Liver (tissue), 3 donors: ENCODE data around the gene NTM.

Source experiments
- GABPA ChIP-seq, 2 donors: IDR thresholded peaks in 1 of 2; conservative IDR thresholded peaks in 1 of 2; 2 replicates each; pipeline ENCODE4 v1.6.1; 2016; ENCODE audit warnings: antibody characterized with exemption in 2 of 2, mild to moderate bottlenecking in 1 of 2, moderate library complexity in 1 of 2
- TAF1 ChIP-seq: conservative IDR thresholded peaks from 2 replicates; pipeline ENCODE4 v1.6.1; 2016; ENCODE audit warnings: antibody characterized with exemption, mild to moderate bottlenecking
- TF ChIP-seq, protein P1 (sequence below): fragments of 150-350 bp; IDR thresholded peaks from 2 replicates; pipeline ENCODE4 v1.5.1; 2017; ENCODE audit warnings: improper control_type of control experiment, low read depth, low read length; ENCODE audit not compliant: missing input control
- TF ChIP-seq, protein P2 (sequence below): IDR thresholded peaks from 2 replicates; pipeline ENCODE4 v1.6.1; 2016; ENCODE audit warnings: antibody characterized with exemption
- donor health status: healthy.
- donor health status: healthy.

DNA sequence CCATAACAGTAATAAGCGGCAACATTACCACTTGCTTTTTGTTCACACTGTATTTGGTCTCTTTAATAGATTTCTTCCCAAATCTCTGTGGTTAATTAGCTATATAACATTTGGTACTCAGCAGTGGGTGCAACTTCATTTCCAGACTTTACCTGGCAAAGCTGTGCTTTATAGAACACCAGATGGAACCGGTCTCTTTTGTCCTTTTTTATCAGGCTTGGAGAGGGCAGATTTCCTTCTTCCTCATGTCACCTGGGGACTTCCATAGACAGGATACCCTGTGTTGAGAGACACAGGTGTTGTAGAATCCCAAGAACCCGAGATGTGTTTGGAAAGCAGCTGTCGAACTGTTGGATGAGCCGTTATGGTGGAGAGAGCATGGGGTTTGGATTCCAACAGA, 393.7 kb downstream of the NTM start:
- TF ChIP-seq, protein P1, sequence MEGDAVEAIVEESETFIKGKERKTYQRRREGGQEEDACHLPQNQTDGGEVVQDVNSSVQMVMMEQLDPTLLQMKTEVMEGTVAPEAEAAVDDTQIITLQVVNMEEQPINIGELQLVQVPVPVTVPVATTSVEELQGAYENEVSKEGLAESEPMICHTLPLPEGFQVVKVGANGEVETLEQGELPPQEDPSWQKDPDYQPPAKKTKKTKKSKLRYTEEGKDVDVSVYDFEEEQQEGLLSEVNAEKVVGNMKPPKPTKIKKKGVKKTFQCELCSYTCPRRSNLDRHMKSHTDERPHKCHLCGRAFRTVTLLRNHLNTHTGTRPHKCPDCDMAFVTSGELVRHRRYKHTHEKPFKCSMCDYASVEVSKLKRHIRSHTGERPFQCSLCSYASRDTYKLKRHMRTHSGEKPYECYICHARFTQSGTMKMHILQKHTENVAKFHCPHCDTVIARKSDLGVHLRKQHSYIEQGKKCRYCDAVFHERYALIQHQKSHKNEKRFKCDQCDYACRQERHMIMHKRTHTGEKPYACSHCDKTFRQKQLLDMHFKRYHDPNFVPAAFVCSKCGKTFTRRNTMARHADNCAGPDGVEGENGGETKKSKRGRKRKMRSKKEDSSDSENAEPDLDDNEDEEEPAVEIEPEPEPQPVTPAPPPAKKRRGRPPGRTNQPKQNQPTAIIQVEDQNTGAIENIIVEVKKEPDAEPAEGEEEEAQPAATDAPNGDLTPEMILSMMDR, result no peak
- TF ChIP-seq, protein P2, sequence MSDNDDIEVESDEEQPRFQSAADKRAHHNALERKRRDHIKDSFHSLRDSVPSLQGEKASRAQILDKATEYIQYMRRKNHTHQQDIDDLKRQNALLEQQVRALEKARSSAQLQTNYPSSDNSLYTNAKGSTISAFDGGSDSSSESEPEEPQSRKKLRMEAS, result no peak
- TF ChIP-seq TAF1, result no peak
- TF ChIP-seq GABPA (IDR thresholded peaks at IDR 0.05 in 1 of 2, conservative IDR thresholded peaks at IDR 0.05 in 1 of 2), result no peak
